Measurements from ENCODE around the gene SYNJ1. TPM values are rescaled to one million over a fixed set of nuclear protein-coding genes. Genes with fewer than 3 reads are reported as not detected.
"Not testable (repeated sequence)": the region's sequence is repeated elsewhere in the genome, so short reads cannot be mapped to it uniquely, and the experiment has no call there.

SYNJ1 gene
- total RNA-seq, 1 experiment from 2014 or later: 4.2 TPM

- H3K27ac Mint-ChIP-seq: no peak overlapping the region
- H3K9me3 Mint-ChIP-seq: no peaks in the 10 kb centered on the region
- peaks cover 93% of the 10 kb centered on the region for H3K36me3 Mint-ChIP-seq
- TF ChIP-seq CTCF (IDR thresholded peaks at IDR 0.05): no peak
- no peak for TF ChIP-seq USF1 (CRISPR knock-in tag; IDR thresholded peaks at IDR 0.05)
- no peak for TF ChIP-seq ARID4B (CRISPR knock-in tag; IDR thresholded peaks at IDR 0.05; ENCODE audit: borderline replicate concordance)
- no peak for TF ChIP-seq SP1 (CRISPR knock-in tag; conservative IDR thresholded peaks at IDR 0.05)
- no peak for TF ChIP-seq ZNF121 (CRISPR knock-in tag; IDR thresholded peaks at IDR 0.05)
- no peak for TF ChIP-seq USF2 (CRISPR knock-in tag; IDR thresholded peaks at IDR 0.05)
- no peak for TF ChIP-seq ZNF425 (CRISPR knock-in tag; conservative IDR thresholded peaks at IDR 0.05)
- TF ChIP-seq STAT6 (CRISPR knock-in tag; conservative IDR thresholded peaks at IDR 0.05; ENCODE audit: low read depth): no peak
- TF ChIP-seq NR3C1 (CRISPR knock-in tag; conservative IDR thresholded peaks at IDR 0.05; ENCODE audit: low read depth): no peak
- no peak for TF ChIP-seq KAT7 (CRISPR knock-in tag; IDR thresholded peaks at IDR 0.05; ENCODE audit: borderline replicate concordance)
- TF ChIP-seq ELF4 (CRISPR knock-in tag; IDR thresholded peaks at IDR 0.05; ENCODE audit: low read depth): no peak
- TF ChIP-seq IRF1 (CRISPR knock-in tag; IDR thresholded peaks at IDR 0.05): no peak
- H3K27me3 Mint-ChIP-seq (ENCODE audit: low read depth): no peaks in the 10 kb centered on the region
- H3K4me1 Mint-ChIP-seq: no peaks in the 10 kb centered on the region
- no peak for ATAC-seq
- ChIA-PET POLR2A (interaction anchor here (0.6 to 1.1 kb wide), 2 partner anchors 9 to 19 kb away, joined by 4 read pairs; partner anchors contain the start of gene SYNJ1), CTCF (no interaction called here)
- no peak for DNase-seq (ENCODE audit: low spot score)
- no peak overlapping the region for H3K4me3 Mint-ChIP-seq
Observed at GRCh38 chr21:32747396-32747795, 19.6 kb upstream of the SYNJ1 start.

GRCh38 chr21:32746711-32747110 lies 18.9 kb upstream of the SYNJ1 start:
- H3K27ac Mint-ChIP-seq; H3K27me3 Mint-ChIP-seq (ENCODE audit: low read depth); ATAC-seq; H3K4me1 Mint-ChIP-seq; H3K9me3 Mint-ChIP-seq; H3K4me3 Mint-ChIP-seq; DNase-seq (ENCODE audit: low spot score); CTCF ChIA-PET: not testable (repeated sequence)
- H3K36me3 Mint-ChIP-seq: peaks cover 92% of the 10 kb centered on the region
- POLR2A ChIA-PET: interaction anchor here (1.1 kb wide), 1 partner anchor 18 kb away, joined by 4 read pairs; the partner anchor contains the start of gene SYNJ1
